ENCODE results near the gene LILRA2. TPM values are rescaled to one million over a fixed set of nuclear protein-coding genes. Genes with fewer than 3 reads are reported as not detected.
A peak's percentile ranks its signal among the peaks of the same experiment; 100 is the strongest.
"Not testable (repeated sequence)": the region's sequence is repeated elsewhere in the genome, so short reads cannot be mapped to it uniquely, and the experiment has no call there.

LILRA2 gene
- total RNA-seq, 1 experiment from 2014 or later = not detected

DNA sequence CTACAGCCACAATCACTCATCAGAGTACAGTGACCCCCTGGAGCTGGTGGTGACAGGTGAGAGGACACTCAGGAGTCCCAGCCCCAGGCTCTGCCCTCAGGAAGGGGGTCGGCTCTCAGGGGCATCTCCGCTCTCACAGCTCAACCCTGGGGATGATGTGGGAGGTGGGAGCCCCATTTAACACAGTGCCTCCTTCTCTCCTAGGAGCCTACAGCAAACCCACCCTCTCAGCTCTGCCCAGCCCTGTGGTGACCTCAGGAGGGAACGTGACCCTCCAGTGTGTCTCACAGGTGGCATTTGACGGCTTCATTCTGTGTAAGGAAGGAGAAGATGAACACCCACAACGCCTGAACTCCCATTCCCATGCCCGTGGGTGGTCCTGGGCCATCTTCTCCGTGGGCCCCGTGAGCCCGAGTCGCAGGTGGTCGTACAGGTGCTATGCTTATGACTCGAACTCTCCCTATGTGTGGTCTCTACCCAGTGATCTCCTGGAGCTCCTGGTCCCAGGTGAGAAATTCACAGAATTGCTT lies 1.0 kb downstream of the LILRA2 start:
- Histone ChIP-seq H4K20me1 (ENCODE audit: control insufficient read depth, insufficient read depth, insufficient read length) (no peaks in the 10 kb centered on the region), H3K23me2 (ENCODE audit: insufficient read length, low read depth, low read length, poor library complexity, severe bottlenecking) (no peaks in the 10 kb centered on the region), H3K9ac (ENCODE audit: extremely low read depth, insufficient read length, low read length) (no peak overlapping the region), H4K5ac (ENCODE audit: insufficient read length, low read depth, low read length) (no peak overlapping the region), H3K14ac (ENCODE audit: insufficient read depth, low read length) (no peak overlapping the region), H3K4ac (ENCODE audit: low read depth, low read length) (no peak overlapping the region), H2AFZ (ENCODE audit: low read length) (no peak overlapping the region), H4K91ac (ENCODE audit: insufficient read length, low read depth, low read length) (no peak overlapping the region), H2BK5ac (ENCODE audit: insufficient read length, low read length) (no peak overlapping the region), H2BK12ac (ENCODE audit: insufficient read length, low read depth, low read length) (no peak overlapping the region), H3K27me3 (ENCODE audit: insufficient read depth, low read length) (no peaks in the 10 kb centered on the region), H3K4me2 (ENCODE audit: insufficient read depth, insufficient read length, low read length) (no peak overlapping the region), H2BK15ac (ENCODE audit: low read depth, low read length) (no peak overlapping the region), H4K8ac (replicated peaks; ENCODE audit: insufficient read length, low read depth, low read length) (no peak overlapping the region), H3K9me3 (ENCODE audit: control insufficient read depth, low read depth, low read length) (peaks cover 77% of the 10 kb centered on the region), H3T11ph (ENCODE audit: low read length) (no peak overlapping the region), H3K79me1 (ENCODE audit: insufficient read depth, low read depth, low read length, poor library complexity, severe bottlenecking) (no peaks in the 10 kb centered on the region), H3K23ac (ENCODE audit: insufficient read length, low read depth, low read length) (no peak overlapping the region), H3K27ac (ENCODE audit: insufficient read length, low read depth, low read length) (no peak overlapping the region), H3K18ac (ENCODE audit: insufficient read length, low read depth, low read length) (no peak overlapping the region), H3K79me2 (ENCODE audit: insufficient read depth, low read length) (no peaks in the 10 kb centered on the region), H2BK20ac (ENCODE audit: low read depth, low read length, poor library complexity, severe bottlenecking) (no peak overlapping the region), H2BK120ac (ENCODE audit: low read depth, low read length, poor library complexity, severe bottlenecking) (no peak overlapping the region), H3K56ac (ENCODE audit: insufficient read length, low read depth, low read length) (peak overlapping the region; percentile 62), H3K4me1 (ENCODE audit: insufficient read depth, low read length) (no peaks in the 10 kb centered on the region), H2AK5ac (ENCODE audit: insufficient read length, low read length) (no peak overlapping the region)
- no peak for DNase-seq
- Mint-ChIP-seq H3K27ac (no peak overlapping the region), H3K27me3 (ENCODE audit: low read depth) (peaks cover 8% of the 10 kb centered on the region), H3K4me3 (no peak overlapping the region), H3K9me3 (peaks cover 96 to 100% of the 10 kb centered on the region in 2 experiments), H3K36me3 (ENCODE audit: insufficient read depth in 1 of 3, low read depth in 3 of 3) (peaks cover 0 to 11% (median 9%) of the 10 kb centered on the region in 3 experiments; a peak in 6 of 7 replicates), H3K4me1 (peaks cover 3% of the 10 kb centered on the region in 2 experiments; a peak in 3 of 4 replicates)
- WGBS (ENCODE audit: extremely low coverage, insufficient read length, low lambda C conversion rate) = no CpG with 5 or more reads among the region's 12 CpGs
- TF ChIP-seq, protein P1, sequence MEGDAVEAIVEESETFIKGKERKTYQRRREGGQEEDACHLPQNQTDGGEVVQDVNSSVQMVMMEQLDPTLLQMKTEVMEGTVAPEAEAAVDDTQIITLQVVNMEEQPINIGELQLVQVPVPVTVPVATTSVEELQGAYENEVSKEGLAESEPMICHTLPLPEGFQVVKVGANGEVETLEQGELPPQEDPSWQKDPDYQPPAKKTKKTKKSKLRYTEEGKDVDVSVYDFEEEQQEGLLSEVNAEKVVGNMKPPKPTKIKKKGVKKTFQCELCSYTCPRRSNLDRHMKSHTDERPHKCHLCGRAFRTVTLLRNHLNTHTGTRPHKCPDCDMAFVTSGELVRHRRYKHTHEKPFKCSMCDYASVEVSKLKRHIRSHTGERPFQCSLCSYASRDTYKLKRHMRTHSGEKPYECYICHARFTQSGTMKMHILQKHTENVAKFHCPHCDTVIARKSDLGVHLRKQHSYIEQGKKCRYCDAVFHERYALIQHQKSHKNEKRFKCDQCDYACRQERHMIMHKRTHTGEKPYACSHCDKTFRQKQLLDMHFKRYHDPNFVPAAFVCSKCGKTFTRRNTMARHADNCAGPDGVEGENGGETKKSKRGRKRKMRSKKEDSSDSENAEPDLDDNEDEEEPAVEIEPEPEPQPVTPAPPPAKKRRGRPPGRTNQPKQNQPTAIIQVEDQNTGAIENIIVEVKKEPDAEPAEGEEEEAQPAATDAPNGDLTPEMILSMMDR (conservative IDR thresholded peaks at IDR 0.05) = no peak

DNA sequence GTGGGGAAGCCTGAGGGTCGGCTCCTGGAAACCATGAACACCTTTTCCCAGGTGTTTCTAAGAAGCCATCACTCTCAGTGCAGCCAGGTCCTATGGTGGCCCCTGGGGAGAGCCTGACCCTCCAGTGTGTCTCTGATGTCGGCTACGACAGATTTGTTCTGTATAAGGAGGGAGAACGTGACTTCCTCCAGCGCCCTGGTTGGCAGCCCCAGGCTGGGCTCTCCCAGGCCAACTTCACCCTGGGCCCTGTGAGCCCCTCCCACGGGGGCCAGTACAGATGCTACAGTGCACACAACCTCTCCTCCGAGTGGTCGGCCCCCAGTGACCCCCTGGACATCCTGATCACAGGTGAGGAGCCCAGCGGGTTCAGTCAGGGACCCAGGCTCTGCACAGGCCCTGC lies 1.6 kb downstream of the LILRA2 start:
- peaks cover 72% of the 10 kb centered on the region for H3K9me3 ChIP-seq (ENCODE audit: control insufficient read depth, low read depth, low read length)
- H3K27ac ChIP-seq (ENCODE audit: insufficient read length, low read depth, low read length); H3K4me3 Mint-ChIP-seq; H3K9ac ChIP-seq (ENCODE audit: extremely low read depth, insufficient read length, low read length); H2BK120ac ChIP-seq (ENCODE audit: low read depth, low read length, poor library complexity, severe bottlenecking); H2BK15ac ChIP-seq (ENCODE audit: low read depth, low read length); H2BK5ac ChIP-seq (ENCODE audit: insufficient read length, low read length); H2BK12ac ChIP-seq (ENCODE audit: insufficient read length, low read depth, low read length); H3K23me2 ChIP-seq (ENCODE audit: insufficient read length, low read depth, low read length, poor library complexity, severe bottlenecking); H2BK20ac ChIP-seq (ENCODE audit: low read depth, low read length, poor library complexity, severe bottlenecking); H4K20me1 ChIP-seq (ENCODE audit: control insufficient read depth, insufficient read depth, insufficient read length); H3K4me2 ChIP-seq (ENCODE audit: insufficient read depth, insufficient read length, low read length); H2AK5ac ChIP-seq (ENCODE audit: insufficient read length, low read length); H3K27me3 Mint-ChIP-seq (ENCODE audit: low read depth); H3K56ac ChIP-seq (ENCODE audit: insufficient read length, low read depth, low read length); DNase-seq; H3K4me1 ChIP-seq (ENCODE audit: insufficient read depth, low read length); H2AFZ ChIP-seq (ENCODE audit: low read length); H3K4ac ChIP-seq (ENCODE audit: low read depth, low read length); H4K8ac ChIP-seq (replicated peaks; ENCODE audit: insufficient read length, low read depth, low read length); H3K27ac Mint-ChIP-seq; H4K5ac ChIP-seq (ENCODE audit: insufficient read length, low read depth, low read length); H3T11ph ChIP-seq (ENCODE audit: low read length); H3K27me3 ChIP-seq (ENCODE audit: insufficient read depth, low read length); H4K91ac ChIP-seq (ENCODE audit: insufficient read length, low read depth, low read length); H3K14ac ChIP-seq (ENCODE audit: insufficient read depth, low read length); H3K79me1 ChIP-seq (ENCODE audit: insufficient read depth, low read depth, low read length, poor library complexity, severe bottlenecking); H3K23ac ChIP-seq (ENCODE audit: insufficient read length, low read depth, low read length); H3K79me2 ChIP-seq (ENCODE audit: insufficient read depth, low read length); H3K18ac ChIP-seq (ENCODE audit: insufficient read length, low read depth, low read length); H3K4me1 Mint-ChIP-seq: not testable (repeated sequence)
- H3K9me3 Mint-ChIP-seq = peaks cover 94 to 99% of the 10 kb centered on the region in 2 experiments
- WGBS (ENCODE audit: extremely low coverage, insufficient read length, low lambda C conversion rate) = no CpG with 5 or more reads among the region's 9 CpGs
- peaks cover 0 to 11% (median 9%) of the 10 kb centered on the region in 3 experiments; a peak in 6 of 7 replicates for H3K36me3 Mint-ChIP-seq (ENCODE audit: insufficient read depth in 1 of 3, low read depth in 3 of 3)
